Fibroblast of villous mesenchyme (primary cell): ENCODE results near the gene CPA2. TPM values are rescaled to one million over a fixed set of nuclear protein-coding genes. Genes with fewer than 3 reads are reported as not detected.

Experiments
- DNase-seq: peaks from one replicate; pipeline ENCODE4 v3.0.0-alpha.2; 2010; ENCODE audit warnings: low read depth
- H3K4me3 ChIP-seq: 2 replicates; pipeline ENCODE4 v1.5.1; 2011; ENCODE audit warnings: low read depth, mild to moderate bottlenecking, low read length
- total RNA-seq: library from RNA; depleted of rRNA; stranded (reverse); fragments of >200 nt; gene quantifications from 2 replicates; pipeline ENCODE4 v1.2.3, GENCODE V29; 2012
- TF ChIP-seq, protein P1 (sequence below): IDR thresholded peaks from 2 replicates; pipeline ENCODE4 v1.5.1; 2012; ENCODE audit warnings: low read depth, mild to moderate bottlenecking, low read length; ENCODE audit not compliant: insufficient read depth

The CPA2 gene
- total RNA-seq, 1 donor, result not detected

DNA sequence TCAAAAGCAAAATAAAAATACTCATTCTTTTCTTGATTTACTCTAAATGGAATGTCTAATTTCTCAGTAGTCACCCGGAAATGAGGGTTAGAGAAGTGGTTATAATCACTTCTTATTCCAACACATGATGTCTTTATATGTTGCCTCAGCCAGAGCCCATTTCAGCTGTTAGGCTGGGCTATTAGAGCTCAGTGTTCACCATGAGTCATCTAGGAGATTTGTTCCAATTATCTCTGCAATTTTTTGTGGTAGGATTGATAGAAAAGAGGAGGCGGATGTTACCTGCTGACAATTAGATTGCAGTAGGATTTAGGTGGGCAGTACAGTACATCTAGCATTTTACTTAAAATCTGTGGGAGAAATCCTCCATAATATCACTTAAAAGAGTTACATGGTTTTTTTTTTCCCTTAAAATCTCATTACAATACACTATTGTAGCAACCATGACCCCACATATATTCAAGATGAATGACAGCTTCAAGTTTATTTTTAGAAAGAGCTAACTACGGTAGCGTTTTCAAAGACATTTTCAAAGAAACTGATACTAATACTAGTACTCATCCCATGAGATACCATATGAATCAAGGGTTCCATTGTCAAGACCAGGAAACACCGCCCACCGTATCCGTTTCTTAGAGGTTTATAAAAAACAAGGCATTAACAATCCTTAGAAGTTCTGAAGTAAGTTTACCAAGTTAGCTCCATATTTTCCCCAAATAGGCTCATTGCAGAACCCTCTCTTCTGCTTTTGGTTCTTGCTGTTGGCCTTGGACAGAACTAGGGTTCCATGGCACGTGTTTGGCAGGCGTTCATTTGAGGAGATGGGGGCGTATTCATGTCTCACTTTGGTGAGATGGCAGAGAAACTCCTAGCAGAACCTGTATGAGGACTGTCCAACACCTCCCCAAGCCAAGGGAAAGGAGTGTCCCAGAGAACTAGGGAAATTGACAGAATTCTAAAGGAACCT lies 10.4 kb downstream of the CPA2 start:
- no peak overlapping the region for H3K4me3 ChIP-seq
- TF ChIP-seq, protein P1, sequence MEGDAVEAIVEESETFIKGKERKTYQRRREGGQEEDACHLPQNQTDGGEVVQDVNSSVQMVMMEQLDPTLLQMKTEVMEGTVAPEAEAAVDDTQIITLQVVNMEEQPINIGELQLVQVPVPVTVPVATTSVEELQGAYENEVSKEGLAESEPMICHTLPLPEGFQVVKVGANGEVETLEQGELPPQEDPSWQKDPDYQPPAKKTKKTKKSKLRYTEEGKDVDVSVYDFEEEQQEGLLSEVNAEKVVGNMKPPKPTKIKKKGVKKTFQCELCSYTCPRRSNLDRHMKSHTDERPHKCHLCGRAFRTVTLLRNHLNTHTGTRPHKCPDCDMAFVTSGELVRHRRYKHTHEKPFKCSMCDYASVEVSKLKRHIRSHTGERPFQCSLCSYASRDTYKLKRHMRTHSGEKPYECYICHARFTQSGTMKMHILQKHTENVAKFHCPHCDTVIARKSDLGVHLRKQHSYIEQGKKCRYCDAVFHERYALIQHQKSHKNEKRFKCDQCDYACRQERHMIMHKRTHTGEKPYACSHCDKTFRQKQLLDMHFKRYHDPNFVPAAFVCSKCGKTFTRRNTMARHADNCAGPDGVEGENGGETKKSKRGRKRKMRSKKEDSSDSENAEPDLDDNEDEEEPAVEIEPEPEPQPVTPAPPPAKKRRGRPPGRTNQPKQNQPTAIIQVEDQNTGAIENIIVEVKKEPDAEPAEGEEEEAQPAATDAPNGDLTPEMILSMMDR, result no peak
- DNase-seq, result peak; percentile 85

DNA sequence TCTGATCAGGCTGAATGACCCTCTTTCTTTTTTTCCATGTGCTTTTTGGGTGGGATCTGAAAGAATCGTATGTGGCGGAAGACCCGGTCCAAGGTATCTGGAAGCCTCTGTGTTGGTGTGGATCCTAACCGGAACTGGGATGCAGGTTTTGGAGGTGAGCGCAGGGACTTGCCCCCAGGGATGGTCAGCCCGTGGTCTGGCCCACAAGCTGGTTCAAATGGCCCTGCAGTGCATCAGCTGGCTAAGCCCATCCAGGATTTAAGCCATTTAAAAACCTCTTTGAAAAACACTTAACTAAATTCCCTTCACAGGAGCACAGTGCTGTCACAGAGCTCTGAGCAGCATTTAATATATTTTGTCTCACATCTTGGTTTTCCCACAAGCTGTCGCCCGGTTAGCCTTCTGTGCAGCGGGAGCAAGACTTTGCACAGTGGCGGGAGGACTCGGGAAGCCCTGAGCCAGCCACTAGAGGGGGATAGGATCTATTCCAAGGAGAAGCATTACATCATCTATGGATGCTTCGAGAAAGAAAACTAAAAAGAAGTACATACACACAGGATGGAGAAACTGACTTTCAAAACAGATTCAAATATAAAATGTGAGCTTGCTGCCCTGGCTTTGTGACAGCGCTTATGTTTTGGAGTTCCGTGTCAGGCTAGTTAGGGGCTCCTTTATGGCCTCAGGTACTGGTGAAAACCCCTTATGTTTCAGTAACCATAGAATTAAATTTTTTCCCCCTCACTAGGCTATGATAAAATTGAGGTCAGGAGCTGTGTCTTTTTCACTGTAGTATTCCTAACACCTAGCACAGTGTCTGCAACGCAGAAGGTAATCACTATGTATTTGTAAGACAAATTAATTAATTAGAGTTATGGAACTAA lies 11.3 kb downstream of the CPA2 start:
- TF ChIP-seq, protein P1, result peak; percentile 76
- no peak overlapping the region for H3K4me3 ChIP-seq
- peak; percentile 90 for DNase-seq

DNA sequence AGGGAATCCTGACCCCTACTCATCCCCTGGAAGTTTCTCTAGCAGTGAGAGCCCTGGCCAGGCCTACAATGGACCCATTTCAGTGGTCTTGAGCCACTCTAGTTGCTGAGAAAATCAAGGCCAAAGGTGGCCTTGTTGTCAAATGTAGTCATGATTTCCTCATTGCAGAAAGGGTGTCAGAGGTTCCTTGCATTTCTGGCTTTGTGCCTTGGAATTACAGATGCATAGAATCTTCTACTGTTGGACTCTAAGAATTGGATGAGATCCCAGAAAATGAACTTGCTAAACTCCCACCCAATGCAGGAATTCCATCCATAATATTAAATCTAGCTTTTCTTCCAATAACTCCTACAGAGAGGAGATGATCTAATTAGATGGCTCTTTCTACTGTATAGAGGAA lies 12.2 kb downstream of the CPA2 start:
- no peak overlapping the region for H3K4me3 ChIP-seq
- DNase-seq, result peak; percentile 86
- TF ChIP-seq, protein P1, result no peak

DNA sequence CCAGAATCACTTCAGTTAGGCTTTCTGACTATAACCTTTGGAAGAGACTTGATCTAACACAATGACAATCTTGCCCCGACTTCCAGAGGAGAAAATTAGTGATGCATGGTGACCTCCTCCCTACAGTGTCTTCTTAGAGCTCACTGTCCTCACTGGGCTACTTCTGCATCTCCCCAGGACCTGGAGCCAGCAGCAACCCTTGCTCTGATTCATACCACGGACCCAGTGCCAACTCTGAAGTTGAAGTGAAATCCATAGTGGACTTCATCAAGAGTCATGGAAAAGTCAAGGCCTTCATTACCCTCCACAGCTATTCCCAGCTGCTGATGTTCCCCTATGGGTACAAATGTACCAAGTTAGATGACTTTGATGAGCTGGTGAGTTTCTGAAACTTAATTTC lies 12.6 kb downstream of the CPA2 start:
- no peak for DNase-seq
- TF ChIP-seq, protein P1, result no peak
- no peak overlapping the region for H3K4me3 ChIP-seq

DNA sequence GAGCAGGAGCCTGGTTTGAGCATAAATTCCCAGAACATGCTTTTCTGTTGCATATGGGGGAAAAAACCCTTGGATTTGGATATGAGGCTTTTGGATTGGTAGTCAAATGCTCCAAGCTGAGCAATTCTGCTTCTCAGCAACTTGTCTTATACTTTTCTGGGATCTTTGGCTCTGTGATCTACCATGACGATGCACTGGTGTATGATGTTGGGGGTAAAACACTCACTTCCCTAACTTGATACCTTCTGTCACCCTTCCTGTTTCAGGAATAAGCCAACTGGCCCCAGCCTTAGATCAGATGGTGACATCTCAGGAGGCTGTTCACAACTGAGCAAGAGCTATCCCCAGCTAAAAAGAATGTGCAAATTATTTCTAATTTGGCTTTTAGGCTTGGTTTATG lies 13.2 kb downstream of the CPA2 start:
- no peak overlapping the region for H3K4me3 ChIP-seq
- DNase-seq, result no peak
- TF ChIP-seq, protein P1, result no peak

DNA sequence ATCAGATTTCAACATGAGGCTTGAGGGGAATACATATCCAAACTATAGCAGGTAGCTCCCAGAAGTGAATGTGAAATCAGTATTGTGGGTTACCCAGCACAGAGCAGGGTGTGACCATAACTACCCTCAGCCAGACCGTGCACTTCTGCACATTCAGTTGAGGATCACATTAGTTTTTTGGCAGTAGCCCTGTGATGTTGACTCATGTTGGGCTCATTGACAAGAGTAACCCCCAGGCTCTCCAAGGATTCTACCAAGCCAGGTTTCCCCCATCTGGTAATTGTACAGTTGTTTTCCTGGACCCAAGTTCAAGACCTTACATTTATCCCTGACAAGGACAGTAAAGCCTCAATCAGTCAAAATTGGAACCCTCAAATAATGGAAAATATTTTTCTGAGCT lies 14.6 kb downstream of the CPA2 start:
- no peak for DNase-seq
- no peak overlapping the region for H3K4me3 ChIP-seq

More for the DNA sequence above, 14.6 kb downstream of the CPA2 start:
- TF ChIP-seq, protein P1, result no peak
